Right hindlimb (tissue), 1 donor: ENCODE measurements around the gene C9orf153.
"Not testable (repeated sequence)": the region's sequence is repeated elsewhere in the genome, so short reads cannot be mapped to it uniquely, and the experiment has no call there.

ENCODE experiments used
- DNase-seq: peaks from one replicate; pipeline ENCODE4 v3.0.0-alpha.2; 2018

Gene C9orf153

DNA sequence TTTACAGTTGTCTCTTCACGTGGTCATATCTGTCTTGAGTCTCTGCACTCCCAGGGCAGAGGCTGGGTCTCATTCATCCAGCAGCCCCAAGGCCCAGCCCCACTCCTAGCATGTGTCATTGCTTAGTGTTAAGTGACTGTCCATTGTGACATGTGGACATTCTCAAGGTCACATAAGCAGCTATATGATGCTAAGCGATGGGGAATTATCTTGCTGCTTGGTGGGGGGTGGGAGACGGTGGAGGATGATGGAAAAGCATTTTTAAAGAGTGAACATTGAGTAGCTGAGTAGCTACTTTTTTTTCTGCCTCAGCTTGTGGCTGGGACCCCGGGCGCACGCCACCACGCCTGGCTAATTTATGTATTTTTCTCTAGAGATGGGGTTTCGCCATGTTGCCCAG is at the start of gene C9orf153:
TSS of gene C9orf153 (minus strand) at position 101 of the 400 bp plus-strand sequence. CDS start 30,054 bp downstream, outside the sequence.
- DNase-seq: no peak

DNA sequence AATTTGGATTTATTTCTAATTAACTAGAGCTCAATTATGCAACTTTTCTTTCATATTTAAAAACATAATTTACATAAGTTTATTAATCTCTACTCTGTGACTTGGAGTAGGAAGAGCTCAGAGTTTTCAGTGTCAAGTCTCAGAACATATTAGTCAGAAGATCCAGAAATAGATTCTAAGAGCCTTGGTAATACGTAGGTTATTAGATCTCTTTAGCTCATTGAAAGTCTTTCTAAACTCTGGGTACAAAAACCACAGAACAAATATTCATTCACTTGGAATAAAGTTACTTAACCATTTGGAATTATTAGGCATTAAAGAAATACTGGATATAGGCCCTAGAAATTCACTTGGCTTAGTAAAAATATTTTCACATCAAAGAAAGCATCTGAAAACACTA is 49.2 kb upstream of the C9orf153 start:
- no peak for DNase-seq

DNA sequence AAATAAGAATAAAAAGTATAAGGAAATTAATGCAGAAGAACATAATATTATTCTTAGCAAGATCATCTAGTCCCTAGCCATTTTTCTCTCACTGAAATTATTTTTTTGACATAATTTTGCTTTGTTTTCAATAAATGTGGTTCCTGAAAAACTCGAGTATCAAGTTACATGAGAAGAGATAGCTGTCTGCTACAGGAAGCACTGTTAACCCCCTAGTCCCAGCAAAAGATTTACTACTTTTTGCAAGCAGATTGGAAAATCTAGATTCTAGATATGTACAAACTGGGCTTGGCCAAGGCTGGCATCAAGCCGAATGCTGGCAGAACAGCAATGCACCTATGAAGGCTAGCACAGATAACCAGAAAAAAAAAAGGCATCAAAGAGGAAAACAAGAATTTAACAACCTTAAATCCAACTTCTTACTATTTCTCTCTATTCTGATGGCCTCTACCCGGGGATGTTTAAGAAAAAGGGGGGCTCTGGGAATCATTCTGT is 44.8 kb upstream of the C9orf153 start:
- DNase-seq: no peak

DNA sequence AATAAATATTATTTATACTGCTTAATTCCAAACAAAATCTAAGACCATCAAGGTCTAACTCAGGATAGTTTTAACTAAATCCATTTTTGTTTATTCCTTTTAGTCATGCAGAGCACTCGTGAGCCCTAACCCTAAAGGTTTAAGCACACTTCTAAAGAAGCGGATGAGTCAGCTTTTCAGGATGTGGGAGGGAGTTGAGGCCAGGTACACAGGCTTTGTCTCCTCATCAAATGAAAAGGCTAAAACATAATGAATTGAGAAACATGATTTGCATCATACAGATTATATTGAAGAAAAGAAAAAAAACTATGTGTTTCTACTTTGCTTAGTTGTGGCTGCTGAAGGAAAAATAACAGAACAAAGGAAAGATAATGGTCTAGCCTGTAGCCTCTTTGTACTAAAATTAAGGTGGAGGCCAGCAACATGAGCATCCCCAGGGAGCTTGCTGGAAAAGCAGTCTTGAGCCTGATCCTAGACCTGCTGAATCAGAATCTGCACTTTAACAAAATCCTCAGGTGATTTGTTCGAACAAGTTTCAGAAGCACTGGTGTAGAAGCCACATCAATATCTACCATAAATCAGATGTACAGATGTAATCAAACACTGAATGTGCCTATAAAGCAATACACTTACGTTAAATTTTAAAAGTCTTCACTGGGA is 44.0 kb upstream of the C9orf153 start:
- DNase-seq: no peak

DNA sequence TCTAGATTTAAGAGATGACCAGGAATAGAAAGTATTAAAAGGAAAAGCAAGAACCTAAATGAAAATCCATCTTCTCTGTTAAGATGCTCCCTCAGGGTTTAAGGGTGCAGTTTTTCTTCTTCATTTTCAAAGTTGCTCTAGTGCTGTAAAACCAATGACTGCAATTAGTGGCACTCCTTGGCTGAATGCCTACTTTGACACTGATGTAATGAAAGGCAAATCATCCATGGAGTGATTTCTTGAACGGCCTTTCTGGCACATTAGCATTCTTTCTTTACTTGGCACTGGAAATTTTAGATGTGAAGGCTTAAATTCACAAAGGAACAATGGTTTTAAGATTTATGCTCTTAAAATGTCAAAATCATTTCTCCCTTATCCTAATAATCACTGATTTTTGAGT is 42.2 kb upstream of the C9orf153 start:
- DNase-seq: no peak

DNA sequence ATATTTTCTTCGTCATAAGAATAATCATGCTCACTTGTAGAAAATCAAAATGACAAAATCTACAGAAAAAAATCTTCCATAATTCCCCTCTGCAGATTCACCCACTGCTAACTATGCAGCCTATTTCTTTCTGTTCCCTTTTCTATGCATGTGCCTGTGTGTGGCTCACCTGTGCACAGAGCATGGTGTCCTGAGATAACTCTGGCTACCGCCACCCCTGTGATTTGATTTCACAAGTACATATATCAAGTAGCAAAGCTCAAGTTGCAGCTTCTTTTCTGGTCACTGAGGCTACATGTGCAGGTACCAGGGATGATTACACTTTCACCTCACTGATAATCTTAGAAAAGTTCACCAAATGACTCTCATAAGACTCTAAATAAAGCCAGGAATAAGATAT is 41.2 kb upstream of the C9orf153 start:
- DNase-seq: no peak

DNA sequence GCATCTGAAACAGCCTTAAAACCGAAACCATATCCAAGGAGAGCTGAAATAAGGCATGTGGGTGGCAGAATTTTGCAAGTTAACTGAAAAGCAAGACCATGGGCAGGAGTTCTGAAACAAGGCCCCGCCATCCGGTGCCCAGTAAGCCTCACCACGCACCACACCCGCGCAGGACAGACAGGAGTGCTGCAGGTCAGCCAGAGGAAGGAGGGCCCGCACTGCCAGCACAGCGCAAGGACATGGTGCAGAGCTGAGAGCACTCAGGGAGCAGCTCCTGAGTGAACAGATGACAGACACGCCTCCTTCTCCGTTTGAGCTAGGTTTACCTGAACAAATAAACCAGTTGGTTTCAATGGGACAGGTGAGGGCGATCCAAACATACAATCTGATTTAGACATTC is 39.4 kb upstream of the C9orf153 start:
- no peak for DNase-seq

DNA sequence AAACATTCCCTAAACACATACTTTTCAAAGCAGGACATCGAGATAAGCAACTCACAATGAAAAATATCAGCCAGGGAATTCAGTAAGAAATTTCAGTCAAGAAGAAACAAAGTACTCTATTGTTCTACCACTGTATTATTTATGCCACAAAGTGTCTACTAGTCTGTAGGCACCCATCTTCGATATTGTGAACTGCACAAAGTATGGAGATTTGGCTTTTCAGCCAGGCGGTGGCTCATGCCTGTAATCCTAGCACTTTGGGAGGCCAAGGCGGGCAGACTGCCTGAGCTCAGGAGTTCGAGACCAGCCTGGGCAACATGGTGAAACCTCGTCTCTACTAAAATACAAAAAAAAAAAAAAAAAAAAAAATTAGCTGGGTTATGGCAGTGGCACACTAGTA is 30.9 kb upstream of the C9orf153 start:
- DNase-seq: not testable (repeated sequence)

DNA sequence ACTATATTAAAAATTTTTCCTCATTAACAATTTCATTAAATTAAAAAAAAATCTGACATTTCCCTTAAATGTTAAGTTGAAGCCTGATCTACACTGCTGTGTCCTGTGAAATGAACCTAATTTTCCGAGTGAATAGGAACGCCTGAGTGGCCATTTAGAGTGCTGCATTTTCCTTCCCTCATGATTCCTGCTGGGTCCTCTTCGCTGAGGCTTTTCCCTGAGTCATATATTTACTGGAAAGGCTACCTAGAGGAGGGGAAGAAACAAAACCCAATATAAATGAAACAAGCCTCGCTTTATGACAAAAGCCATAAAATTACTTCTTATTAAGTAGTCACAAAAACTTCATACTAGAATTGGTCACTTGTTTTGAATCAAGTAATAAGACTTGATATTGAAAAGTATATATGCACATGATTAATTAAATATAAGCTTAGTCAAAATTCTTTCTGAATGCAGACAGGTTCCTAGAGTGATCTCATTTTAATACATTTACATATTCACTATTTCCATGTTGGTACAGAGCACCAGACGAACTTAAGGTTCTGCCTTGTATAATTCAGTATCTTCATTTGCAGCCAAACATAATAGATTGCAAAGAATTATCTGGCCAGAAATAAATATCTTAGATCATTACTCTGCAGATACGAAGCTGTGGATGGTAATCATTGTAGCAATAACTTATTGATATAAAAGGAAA is 29.2 kb upstream of the C9orf153 start:
- no peak for DNase-seq

DNA sequence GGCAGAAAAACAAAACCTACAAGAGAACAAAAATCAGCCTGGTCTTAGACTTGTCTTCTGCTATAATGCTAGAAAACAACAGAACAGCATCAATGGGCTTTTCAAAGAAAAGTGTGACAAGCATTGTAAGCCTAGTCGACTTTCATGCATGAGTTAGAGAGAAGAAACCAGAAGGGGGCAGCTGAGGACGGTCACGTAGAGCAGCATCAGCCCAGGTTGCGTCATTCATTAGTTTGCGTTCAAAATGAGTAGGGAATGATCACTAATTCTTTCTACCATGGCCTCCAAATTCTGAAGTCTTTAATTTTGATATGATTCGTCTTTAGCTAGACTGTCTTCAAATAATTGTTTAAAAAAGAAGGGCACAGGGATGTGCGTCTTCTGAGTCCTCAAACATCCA is 27.6 kb upstream of the C9orf153 start:
- no peak for DNase-seq

DNA sequence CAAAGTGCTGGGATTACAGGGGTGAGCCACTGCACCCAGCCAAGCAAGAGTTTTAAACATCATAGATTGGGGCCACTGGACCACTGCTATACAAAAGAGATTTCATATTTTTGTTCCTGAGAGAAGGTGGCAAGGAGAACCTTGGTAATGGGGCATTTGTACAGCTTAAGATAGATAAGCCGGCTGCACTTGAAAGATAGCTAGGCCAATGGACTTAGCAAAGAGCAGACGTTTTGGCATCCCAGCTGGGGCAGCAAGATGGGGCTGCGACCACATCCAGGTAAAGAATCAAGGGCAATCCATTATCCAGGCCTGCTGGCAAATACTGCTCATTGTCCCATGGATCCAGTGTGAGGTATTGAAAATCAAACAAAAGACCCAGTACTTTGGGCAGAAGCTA is 26.8 kb upstream of the C9orf153 start:
- no peak for DNase-seq

DNA sequence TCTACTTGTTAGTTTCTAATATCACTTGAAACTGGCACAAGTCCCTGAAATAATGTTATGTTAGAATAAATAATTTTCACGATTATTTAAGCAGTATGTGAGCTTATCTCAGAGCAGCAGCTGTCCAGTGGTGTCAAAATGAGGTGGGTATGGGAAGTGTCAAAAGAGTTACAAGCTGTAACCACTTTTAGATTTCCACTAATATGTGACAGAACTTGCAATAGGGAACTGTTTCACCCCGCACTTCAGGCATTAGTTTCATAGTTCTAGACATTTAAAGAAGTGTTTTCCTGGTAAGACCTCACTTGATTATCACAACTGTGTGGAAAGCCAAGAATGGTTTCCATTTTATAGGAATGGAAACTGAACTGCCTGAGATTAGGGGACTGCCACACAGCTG is 25.8 kb upstream of the C9orf153 start:
- DNase-seq: no peak

DNA sequence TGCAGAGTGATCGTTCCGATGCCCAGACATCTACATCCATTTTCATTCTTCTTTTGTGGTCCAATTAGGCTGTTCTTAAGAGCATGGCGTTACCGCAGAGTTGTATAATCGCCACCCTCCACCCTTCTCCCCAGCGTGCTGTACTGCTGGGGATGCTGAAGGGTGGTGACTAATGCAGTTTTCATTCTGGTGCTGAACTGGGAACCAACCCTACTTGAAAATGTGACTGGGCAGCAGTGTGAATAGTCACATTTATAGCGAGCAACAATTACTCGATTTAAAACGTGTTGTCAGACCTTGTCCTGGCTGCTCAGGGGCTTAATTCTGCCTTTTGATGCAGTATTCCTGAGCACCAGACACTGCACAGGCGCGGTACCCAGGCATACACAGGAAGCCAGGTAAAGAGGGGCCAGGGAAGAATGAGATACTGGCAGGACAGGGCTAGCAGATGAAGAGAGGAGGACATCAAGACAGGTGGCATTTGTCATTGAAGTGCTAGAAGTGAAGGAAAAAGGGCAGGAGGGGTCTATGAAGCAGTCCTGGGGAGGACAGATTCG is 23.6 kb upstream of the C9orf153 start:
- no peak for DNase-seq

DNA sequence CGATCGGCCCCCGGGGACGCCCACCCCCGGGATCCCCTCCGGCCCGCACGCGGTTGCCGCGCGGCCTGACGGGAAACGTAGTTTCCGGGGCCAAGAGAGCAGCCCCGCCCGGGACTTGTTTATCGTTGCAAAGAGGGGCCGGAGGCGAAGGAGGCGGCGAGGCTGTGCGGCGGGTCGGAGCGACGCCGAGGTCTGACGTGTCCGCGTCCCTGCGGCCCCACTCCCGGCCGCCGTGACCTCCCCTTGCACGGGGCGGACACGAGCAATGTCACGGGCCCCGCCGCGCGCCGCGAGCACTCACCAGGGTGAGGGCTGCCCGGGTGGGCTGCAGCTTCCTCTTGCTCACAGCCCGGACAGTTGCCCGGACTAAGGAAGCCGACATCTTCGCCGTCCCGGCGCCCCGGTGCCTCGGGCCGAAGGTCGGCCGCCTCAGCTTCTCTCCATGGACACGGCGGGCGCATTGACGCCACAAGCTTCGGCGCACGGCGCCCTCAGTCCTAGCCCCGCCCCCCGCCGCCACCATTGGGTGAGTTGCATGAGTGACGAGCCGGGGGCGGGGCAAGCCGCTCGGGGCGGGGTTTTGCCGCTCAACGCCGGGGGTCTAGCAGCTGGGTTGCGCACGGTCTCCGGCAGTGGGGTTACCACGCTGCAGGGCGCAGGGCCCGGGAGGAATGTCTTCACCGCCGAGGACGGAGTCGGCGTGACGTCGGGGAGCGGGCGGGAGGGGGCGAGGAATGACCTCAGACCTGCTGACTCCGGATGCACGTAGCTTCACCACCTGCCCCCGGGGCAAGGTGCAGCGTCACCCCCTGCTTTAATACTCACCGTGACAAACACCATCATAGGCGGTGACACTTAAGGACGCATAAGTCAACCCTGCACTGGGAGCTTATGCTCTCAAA is 22.9 kb upstream of the C9orf153 start, which contains the start of gene ISCA1:
TSS of gene ISCA1 (minus strand) at position 462 of the 902 bp plus-strand sequence. CDS start at position 382, 80 bp downstream.
- DNase-seq: peak; percentile 97

DNA sequence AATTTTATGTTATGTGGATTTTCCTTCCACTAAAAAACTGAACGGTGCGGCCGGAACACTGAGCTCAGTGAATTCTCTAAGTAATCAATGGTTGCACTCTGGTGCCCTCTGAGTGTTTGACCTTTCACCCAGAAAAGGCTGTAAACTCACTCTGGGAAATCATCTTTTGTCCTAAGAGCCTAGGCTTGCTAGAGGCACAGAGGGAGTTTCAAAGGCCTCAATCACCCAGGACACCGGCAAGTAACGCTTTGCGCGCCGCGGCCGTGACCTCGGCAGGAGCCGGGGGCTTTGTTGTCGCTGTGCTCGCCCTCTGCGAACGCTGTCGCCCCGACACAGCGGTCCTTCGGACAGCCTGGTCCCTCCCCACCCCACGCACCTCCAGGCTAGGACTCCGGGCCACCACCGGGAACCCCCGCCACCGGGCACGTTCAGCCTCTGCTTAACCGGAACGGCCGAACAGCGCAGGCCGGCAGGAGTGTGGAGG is 22.2 kb upstream of the C9orf153 start:
- no peak for DNase-seq

DNA sequence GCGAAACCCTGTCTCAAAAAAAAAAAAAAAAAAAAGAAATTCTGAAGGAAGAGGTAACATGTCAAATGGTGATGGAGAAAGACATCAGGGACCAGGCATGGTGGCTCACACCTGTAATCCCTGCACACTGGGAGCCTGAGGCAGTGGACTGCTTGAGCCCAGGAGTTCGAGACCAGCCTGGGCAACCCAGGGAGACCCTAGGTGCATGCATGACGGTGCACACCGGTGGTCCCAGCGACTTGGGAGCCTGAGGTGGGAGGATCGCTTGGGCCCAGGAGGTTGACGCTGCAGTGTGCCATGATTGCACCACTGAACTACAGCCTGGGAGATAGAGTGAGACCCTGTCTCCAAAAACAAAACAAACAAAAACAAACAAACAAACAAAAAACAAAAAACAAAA is 21.1 kb upstream of the C9orf153 start:
- no peak for DNase-seq

DNA sequence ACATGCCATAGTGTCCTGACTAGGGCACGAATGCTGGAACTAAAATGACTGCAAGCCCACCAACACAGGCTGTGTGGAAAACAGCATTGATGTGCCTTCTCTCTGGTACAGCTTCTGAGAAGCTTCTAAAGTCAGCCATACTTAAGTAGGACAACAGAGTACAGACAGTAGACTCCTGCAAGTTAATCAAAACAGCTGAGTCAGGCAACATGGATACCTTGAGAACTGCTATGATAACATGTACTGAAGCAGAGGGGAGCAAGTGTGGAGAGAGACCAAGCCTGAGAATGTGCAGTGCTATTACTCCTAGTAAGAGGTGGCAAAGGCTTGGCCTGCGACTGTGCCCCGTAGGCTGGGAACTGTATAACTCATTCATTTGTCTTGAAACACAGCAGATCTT is 20.4 kb upstream of the C9orf153 start:
- no peak for DNase-seq

DNA sequence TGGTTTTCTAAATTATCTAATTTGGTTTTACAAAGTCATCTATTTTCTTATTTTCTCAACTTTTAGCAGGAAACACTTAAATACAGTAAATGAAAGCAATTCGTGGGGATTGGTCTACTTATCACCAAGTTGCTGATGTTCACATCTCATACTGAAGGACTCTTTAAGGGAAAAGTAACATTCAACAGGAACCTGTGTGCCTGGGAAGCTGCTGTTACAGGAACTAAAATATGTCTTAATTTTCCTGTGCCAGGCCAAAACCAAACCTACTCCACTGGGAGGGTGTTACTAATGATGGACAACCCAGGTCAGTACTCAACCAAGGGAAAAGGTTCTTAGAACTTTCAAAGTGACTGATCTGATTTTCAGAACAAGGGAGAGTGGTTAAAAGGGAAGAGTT is 17.6 kb upstream of the C9orf153 start:
- no peak for DNase-seq

DNA sequence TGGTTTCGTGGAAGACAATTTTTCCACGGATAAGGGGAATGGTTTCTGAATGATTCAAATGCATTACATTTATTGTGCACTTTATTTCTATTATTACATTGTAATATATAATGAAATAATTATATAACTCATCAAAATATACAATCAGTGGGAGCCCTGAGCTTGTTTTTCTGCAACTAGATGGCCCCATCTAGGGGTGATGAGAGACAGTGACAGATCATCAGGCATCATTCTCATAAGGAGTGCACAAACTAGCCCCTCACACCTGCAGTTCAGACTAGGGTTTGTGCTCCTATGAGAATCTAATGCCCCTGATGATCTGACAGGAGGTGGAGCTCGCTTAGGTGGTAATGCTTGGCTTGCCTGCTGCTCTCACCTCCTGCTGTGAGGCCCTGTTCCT is 16.5 kb upstream of the C9orf153 start:
- no peak for DNase-seq

DNA sequence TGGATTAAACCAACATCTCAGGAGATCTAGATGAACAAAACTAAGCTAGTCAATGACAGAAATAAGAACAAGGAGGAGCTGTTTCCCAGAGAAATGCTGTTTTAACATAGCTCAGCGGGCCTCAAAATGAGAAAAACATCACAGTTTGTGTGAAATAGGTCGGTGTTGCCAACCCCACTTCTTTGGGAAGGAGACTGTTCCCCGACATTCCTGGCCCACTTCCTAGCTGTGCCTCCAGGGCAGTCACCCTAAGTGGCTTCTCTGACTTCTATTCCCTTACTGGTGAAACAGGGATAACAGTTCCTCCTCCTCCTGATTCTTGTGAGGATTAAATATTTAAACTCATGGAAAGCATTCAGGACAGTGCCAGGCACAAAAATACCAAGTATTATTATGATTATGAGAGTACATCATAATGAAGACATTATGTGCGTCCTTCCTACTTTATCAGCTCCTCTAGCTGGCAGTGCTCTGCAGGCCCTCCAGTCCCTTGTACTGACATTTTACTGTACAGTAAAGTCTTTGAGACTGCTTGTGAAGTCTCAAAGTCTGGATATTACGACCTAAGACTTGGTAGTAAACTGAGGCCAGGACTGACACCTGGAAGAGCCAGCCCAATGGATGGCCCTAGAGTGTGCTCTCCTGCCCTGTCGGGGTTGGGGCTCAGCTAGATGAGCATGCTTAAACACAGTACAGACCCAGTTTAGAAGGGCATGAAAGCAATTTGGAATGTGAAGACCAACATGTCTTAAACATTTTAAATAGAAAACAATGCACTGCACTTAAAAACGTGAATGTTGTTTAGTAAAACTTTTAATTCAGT is 15.6 kb upstream of the C9orf153 start:
- DNase-seq: no peak

DNA sequence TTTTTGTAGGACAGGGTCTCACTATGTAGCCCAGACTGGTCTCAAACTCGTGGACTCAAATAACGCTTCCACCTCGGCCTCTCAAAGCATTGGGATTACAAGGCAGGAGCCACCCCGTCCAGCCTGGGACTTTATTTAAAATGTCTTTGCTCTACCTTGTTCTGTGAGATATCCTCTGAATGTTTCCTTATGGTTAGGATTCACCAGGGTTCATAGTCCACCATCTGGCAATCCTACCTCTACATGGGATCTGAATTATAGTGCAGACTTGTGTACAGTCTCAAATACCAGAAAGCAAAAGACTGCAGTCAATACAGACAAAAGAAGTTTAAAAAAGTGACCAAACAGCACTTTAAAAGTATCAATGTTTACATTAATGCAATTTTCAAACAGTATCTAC is 12.8 kb upstream of the C9orf153 start:
- DNase-seq: no peak

DNA sequence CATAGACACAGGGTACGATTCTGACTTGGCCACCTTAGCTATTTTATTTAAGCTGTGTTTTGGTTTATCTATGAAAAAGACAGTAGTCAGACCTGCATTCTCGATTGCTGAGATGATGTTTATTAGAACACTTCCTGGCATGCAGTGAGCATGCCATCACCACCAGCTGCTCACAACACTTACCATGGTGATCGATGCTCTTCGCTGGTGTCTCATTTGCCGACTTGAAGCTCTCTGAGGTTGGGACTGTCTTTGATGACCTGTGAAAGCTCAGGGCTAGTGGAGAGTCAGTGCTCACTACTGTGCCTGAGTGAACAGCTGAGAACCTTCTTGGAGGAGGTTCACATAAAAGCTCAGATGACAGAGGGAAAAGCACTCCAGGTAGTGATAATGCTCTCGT is 4.4 kb upstream of the C9orf153 start:
- no peak for DNase-seq
